Hematopoietic multipotent progenitor cell treated with erythropoietin and hydrocortisone succinate and interleukin-3 and kit ligand, for 8 days (in vitro differentiated cells): ENCODE data around the gene SPTBN1.

ENCODE experiments used
- DNase-seq: peaks from one replicate; pipeline ENCODE4 v3.0.0-alpha.2; 2015

The SPTBN1 gene

DNA sequence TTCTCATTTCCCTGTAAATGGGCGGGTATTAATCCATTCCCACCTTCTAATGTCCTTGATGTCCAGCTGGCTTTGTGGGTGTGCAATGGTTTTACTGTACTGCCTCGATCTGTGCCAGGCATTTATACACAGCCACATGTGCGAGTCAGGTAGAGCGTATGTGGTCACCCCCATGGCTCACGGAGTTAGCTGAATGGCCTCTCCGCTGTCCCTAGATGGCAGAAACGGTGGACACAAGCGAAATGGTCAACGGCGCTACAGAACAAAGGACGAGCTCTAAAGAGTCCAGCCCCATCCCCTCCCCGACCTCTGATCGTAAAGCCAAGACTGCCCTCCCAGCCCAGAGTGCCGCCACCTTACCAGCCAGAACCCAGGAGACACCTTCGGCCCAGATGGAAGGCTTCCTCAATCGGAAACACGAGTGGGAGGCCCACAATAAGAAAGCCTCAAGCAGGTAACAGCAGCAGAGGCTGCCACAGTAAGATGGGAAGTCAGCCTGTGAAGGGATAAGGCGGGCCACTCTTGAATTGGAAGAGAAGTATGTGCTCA is 208.2 kb downstream of the SPTBN1 start:
- no peak for DNase-seq

- peak; percentile 63 for DNase-seq
Observed at GRCh38 chr2:54665436-54665856, 209.3 kb downstream of the SPTBN1 start.

DNA sequence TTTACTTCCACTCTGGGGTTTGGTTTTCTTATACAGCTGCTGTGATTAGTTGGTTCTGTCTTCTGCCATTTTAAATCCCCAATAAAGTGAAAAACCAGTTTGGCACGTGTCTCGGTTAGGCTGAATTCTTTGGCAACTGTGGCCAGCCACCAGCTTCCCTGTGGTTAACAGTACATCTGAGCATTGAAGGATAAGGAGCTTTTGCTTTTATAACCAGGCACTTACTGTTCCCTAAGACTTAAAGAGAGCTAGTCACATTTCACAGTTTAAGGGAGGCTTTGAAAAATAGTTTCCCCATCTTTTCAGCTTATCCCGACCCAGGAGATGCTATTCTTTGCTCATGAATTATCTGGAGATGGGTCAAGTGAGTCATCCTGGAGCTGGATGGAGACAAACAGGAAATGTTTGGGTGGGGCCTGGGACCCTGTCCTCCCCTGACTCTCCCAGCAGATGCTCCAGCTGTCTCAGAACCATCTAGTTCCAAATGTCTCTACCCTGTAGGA is 210.1 kb downstream of the SPTBN1 start:
- DNase-seq: no peak

GRCh38 chr2:54666634-54667265 is 210.6 kb downstream of the SPTBN1 start:
- DNase-seq: no peak

DNA sequence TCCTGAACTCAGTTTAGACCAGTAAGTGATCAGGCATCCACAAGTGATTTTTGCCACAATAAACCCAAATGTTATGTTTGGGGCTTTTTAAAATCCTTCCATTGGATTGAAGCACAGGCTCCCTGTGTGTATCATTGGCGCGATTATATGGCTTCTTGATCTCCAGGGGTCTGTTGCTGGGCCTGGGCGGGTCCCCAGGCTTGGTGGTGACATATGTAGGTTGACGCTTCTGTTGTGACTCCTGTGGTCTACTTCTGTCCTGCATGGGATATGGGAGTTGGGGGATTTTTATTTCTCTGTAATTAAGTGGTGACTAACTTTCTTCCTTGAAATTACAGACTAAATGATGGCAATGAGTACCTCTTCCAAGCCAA is 211.1 kb downstream of the SPTBN1 start:
- DNase-seq: no peak

DNA sequence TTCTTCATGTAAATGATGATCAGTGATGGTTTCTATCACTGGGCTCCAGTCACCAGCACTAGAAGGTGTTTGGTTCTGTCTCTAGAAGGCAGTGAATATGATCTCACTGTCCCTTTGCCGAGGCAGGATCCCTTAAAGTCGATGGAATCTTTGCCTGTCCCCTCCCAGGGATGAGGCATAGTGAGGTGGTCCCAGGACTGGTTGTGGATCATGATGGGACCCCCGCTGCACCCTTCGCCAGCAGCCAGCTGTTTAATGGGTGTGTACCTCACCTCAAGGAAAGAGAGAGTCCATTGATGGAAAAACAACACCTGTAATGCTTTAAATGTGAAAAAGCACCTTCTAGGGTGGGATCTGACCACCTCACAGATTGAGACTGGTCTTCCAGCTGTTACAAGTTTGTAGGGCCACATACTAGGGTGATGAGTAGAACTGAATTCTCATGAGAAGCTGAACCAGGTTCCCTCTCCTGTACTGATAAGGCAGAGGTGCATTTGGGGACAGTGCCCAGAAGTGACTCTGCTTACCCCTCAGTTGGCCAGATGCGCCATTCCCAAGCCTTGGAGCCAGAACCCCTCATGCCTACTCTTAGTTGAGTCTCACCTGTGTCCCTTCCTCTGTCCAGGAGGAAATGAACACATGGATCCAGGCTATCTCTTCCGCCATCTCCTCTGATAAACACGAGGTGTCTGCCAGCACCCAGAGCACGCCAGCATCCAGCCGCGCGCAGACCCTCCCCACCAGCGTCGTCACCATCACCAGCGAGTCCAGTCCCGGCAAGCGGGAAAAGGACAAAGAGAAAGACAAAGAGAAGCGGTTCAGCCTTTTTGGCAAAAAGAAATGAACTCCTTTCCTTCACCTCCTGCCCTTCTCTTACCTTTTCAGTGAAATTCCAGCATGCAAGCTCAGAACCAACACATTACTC is 211.9 kb downstream of the SPTBN1 start:
- no peak for DNase-seq

DNA sequence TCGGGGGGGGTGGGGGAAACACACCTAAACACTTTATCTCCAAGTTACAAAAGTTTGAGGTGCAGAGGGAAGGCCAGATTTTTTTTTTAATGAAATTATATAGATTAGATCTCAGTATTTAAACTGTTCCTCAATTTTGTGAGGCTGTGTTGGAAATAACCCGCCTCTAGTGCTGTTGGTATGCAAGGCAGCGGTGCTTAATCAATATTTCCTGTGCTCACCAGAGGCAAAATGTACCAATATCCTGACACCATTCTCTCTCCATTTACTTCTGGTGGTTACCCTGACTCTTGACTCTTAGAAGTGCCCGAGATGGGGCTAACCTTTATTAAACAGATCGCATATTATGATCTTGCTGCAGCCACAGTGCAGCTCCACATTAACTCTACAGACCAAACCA is 212.6 kb downstream of the SPTBN1 start:
- DNase-seq: no peak

DNA sequence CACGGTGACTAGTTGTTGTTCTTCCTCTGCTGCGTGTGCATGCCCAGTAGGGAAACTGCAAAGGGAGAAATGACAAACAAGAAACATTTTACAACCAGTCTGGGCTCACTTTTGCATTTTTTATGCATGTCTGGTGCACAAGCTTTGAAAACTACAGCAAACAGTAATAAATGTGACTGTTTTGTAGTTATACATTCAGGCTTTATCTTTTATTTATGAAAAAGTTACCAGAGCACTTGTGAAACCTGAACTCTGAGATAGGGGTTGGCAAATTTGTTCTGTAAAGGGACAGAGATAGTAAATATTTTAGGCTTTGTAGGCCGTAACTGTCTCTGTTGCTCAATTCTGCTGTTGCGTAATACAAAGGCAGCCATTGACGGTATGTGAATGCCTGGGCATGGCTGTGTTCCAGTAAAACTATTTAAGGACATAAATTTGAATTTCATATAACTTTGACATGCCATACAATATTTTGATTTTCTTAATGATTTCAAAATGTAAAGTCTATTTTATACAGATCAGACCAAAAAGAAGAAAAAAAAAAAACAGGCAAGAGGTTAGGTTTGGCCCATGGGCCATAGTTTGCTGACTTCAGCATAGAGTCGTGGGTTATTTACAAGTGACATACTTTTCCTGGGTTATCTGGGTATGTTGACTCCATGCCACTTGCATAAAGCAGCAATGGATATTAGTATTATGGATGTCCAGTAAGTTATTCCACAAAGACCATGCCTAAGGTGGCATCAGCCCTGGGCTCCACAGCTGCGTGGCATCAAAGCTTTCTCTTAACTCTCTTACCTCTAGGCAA is 213.8 kb downstream of the SPTBN1 start:
- peak; percentile 10 for DNase-seq

- no peak for DNase-seq
Observed at GRCh38 chr2:54670485-54671009, 214.4 kb downstream of the SPTBN1 start.

GRCh38 chr2:54671010-54671409 is 214.9 kb downstream of the SPTBN1 start:
- no peak for DNase-seq

- DNase-seq: no peak
Observed at GRCh38 chr2:54671875-54672589, 215.9 kb downstream of the SPTBN1 start.

GRCh38 chr2:54672590-54673456 is 216.7 kb downstream of the SPTBN1 start:
- no peak for DNase-seq

- DNase-seq: no peak
Observed at GRCh38 chr2:54673501-54673998, 217.4 kb downstream of the SPTBN1 start.

- no peak for DNase-seq
Observed at GRCh38 chr2:54675281-54675680, 219.2 kb downstream of the SPTBN1 start.

GRCh38 chr2:54675738-54676137 is 219.6 kb downstream of the SPTBN1 start:
- no peak for DNase-seq

GRCh38 chr2:54676656-54677055 is 220.5 kb downstream of the SPTBN1 start:
- DNase-seq: no peak

DNA sequence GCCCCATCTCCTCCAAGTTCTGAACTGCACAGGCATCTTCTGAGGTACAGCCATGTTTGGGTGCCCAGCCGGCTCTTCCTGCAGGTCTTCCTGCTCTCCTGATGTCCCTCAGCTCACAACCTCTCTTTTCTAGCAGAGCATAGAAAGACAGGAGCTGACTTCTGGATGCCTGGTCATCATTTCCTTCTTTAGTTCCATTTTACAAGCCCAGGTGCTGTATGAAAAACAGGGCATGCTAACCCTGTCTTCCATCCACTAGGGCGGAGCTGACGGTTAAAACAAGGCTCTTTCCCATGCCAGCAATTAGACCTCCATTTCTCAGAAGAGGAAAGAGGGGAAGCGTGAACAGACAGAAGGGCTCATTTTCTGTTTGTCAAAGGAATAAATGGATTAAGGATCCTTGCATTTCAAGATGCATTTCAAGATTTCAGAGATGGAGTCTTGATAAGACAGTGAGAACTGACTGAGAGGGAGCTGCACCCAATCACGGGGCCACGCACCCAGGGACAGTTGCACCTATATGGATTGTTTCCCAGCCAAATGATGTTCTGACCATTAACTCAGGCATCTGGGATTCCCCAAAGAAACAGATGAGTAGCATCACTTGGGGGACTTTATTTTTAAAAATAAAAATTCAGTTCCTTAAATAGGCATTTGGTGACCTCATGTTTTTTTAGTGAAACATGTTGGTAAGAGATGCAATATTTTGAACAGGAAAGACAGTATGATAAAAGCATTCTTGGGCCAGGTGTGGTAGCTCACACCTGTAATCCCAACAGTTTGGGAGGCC is 221.5 kb downstream of the SPTBN1 start:
- no peak for DNase-seq

DNA sequence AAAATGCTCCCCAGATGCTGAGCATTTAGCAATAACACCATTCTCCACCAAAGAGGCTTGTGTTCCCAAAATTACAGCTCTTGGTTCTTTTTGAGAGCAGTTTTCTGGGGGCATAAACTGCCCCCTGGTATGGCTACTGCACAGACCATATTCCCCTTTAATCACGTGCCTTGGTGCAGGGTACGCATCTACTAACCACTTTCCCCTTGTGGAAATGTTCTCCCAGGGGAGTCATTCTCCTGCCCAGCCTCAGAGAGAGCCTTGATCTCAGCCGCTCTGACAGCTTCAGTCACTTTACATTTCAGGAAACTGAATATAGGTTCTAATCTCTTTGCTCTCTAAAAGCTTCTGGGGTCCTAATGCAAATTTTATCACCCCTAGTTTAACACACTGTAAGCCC is 222.6 kb downstream of the SPTBN1 start:
- no peak for DNase-seq

DNA sequence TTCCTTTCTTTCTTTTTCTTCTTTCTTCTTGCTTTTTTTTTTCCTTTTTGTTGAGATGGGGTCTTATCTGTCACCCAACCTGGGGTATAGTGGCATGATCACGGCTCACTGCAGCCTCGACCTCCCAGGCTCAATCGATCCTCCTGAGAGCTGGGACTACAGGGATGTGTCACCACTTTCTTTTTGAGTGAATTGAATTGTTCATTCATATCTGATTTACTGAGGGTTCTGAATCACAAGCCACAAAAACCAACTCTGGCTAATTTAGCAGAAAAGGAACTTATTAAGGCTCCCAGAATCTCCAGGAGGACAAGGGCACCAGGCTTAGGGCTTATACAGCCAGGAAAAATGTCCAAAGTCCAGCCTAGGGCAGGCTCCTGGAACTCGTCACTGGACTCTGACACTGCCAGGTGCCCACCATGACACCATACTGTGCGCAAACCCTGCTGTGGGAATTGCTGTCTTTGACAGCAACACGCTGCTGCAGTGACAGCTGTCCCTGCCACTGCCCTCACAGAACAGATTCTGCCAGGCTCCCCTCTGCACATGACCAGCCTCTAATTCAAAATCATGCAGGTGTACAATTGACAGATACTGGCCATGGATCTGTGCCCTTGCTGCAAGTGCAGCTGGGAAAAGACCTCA is 224.4 kb downstream of the SPTBN1 start:
- no peak for DNase-seq
